ENCODE data around the gene AFM. TPM values are rescaled to one million over a fixed set of nuclear protein-coding genes. Genes with fewer than 3 reads are reported as not detected.

Gene AFM
- total and polyA plus RNA-seq, 2 of the 13 experiments (the other 11 are each of a cell fraction or from before 2014, with no cell fraction given): 0.13 to 1.8 TPM

- TF ChIP-seq FOXA3 (CRISPR knock-in tag; IDR thresholded peaks at IDR 0.05) (peak; percentile 27; the same call in 1 of the 2 replicates), ZNF30 (CRISPR knock-in tag; IDR thresholded peaks at IDR 0.05) (no peak), ARID4A (CRISPR knock-in tag; IDR thresholded peaks at IDR 0.05; ENCODE audit: borderline replicate concordance) (peak; percentile 26; the same call in 1 of the 2 replicates), ZMYM4 (CRISPR knock-in tag; IDR thresholded peaks at IDR 0.05) (peak; percentile 69), U2AF2 (IDR thresholded peaks at IDR 0.05; ENCODE audit: low read depth, low read length) (no peak), ISL2 (CRISPR knock-in tag; IDR thresholded peaks at IDR 0.05) (no peak), SMAD9 (CRISPR knock-in tag; IDR thresholded peaks at IDR 0.05) (no peak)
Measured at GRCh38 chr4:73518340-73518739, 36.8 kb downstream of the AFM start (continued).

GRCh38 chr4:73520821-73521220, 39.3 kb downstream of the AFM start:
- no peaks in the 10 kb centered on the region for H3K36me3 ChIP-seq (replicated peaks in 1 of 2; ENCODE audit: control insufficient read depth in 1 of 2, insufficient read depth in 2 of 2, low read length in 2 of 2)
- in situ Hi-C loops (cut with HindIII; ENCODE audit: extremely low pct_ligation_motif_present, low pct_unique_long_range_greater_than_20kb): no loop called here
- no peak for TF ChIP-seq ZNF160 (CRISPR knock-in tag; IDR thresholded peaks at IDR 0.05)
- TF ChIP-seq, protein P1, sequence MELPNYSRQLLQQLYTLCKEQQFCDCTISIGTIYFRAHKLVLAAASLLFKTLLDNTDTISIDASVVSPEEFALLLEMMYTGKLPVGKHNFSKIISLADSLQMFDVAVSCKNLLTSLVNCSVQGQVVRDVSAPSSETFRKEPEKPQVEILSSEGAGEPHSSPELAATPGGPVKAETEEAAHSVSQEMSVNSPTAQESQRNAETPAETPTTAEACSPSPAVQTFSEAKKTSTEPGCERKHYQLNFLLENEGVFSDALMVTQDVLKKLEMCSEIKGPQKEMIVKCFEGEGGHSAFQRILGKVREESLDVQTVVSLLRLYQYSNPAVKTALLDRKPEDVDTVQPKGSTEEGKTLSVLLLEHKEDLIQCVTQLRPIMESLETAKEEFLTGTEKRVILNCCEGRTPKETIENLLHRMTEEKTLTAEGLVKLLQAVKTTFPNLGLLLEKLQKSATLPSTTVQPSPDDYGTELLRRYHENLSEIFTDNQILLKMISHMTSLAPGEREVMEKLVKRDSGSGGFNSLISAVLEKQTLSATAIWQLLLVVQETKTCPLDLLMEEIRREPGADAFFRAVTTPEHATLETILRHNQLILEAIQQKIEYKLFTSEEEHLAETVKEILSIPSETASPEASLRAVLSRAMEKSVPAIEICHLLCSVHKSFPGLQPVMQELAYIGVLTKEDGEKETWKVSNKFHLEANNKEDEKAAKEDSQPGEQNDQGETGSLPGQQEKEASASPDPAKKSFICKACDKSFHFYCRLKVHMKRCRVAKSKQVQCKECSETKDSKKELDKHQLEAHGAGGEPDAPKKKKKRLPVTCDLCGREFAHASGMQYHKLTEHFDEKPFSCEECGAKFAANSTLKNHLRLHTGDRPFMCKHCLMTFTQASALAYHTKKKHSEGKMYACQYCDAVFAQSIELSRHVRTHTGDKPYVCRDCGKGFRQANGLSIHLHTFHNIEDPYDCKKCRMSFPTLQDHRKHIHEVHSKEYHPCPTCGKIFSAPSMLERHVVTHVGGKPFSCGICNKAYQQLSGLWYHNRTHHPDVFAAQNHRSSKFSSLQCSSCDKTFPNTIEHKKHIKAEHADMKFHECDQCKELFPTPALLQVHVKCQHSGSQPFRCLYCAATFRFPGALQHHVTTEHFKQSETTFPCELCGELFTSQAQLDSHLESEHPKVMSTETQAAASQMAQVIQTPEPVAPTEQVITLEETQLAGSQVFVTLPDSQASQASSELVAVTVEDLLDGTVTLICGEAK (IDR thresholded peaks at IDR 0.05): no peak
- TF ChIP-seq, protein P1 (CRISPR knock-in tag; IDR thresholded peaks at IDR 0.05): no peak

More at GRCh38 chr4:73520821-73521220, 39.3 kb downstream of the AFM start:
- 59% methylated on average over 4 of the region's 4 CpGs for WGBS (ENCODE audit: low lambda C conversion rate)
- H3K4me2 ChIP-seq (ENCODE audit: low read depth, low read length): no peak overlapping the region
- ChIA-PET CTCF (ENCODE audit: low intra/inter-chr PET ratio, low total read pairs) (no interaction called here), POLR2A (no interaction called here)
- intact Hi-C loops (cut with micrococcal nuclease; ENCODE audit: unreplicated experiment): loop anchor here (5.0 kb wide), 1 partner anchor 131 kb away; no protein-coding TSS in a partner anchor
- peaks cover 0 to 2% of the 10 kb centered on the region in 2 experiments; a peak in 1 of 5 replicates for H3K27me3 ChIP-seq (ENCODE audit: control insufficient read depth in 1 of 2, insufficient read depth in 2 of 2, low read length in 2 of 2)
- no peaks in the 10 kb centered on the region for H4K20me1 ChIP-seq (ENCODE audit: insufficient read depth, low read length)
- no peak overlapping the region for H3K27ac ChIP-seq (ENCODE audit: extremely low read length, insufficient read depth, low read length)
- H3K9me3 ChIP-seq (ENCODE audit: low read length): no peaks in the 10 kb centered on the region
- no peak overlapping the region for H3K4me3 ChIP-seq (replicated peaks in 1 of 3; ENCODE audit: insufficient read depth in 1 of 3, low read depth in 2 of 3, low read length in 3 of 3)
- no peaks in the 10 kb centered on the region for H3K79me2 ChIP-seq (ENCODE audit: insufficient read depth, low read length)
- H2AFZ ChIP-seq (ENCODE audit: low read length): no peak overlapping the region
- DNase-seq (ENCODE audit: low spot score) (no peak), FAIRE-seq (no peak), ATAC-seq (no peak)
- peaks cover 10% of the 10 kb centered on the region for H3K4me1 ChIP-seq (ENCODE audit: insufficient read depth, low read length)
- H3K9ac ChIP-seq (ENCODE audit: insufficient read depth, low read depth, low read length): no peak overlapping the region
- no TSS peak for BruUV-seq (replicated peaks)
